NCI-H187 treated with DMSO at 0.1 percent for 48 hours (cell line): ENCODE data around the gene IRX4.

Experiments
- DNase-seq: peaks from one replicate; lab custom pipeline; 2025; lab: John Stamatoyannopoulos, UW

Gene IRX4

GRCh38 chr5:1891391-1891790 is 8.7 kb upstream of the IRX4 start:
- no peak for DNase-seq

DNA sequence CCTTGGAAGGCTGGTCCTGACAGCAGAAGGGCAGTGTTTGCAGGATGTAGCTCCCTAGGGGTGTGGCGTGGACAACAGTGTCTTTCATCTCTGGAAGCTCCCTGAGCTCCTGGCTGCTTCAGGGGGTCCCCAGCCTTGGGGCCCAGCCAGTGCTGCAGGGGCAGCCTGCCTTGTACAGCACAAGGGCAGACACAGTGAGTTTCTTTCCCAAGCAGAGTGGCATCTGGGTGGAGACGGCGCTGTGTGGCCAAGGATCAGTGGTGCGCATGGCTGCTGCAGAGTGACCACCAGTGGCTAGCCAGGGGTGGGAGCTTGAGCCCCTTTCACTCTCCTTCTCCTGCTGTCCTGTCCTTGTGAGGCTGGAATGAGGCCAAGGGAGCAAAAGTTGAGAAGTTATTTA is 7.6 kb upstream of the IRX4 start:
- DNase-seq, result no peak

DNA sequence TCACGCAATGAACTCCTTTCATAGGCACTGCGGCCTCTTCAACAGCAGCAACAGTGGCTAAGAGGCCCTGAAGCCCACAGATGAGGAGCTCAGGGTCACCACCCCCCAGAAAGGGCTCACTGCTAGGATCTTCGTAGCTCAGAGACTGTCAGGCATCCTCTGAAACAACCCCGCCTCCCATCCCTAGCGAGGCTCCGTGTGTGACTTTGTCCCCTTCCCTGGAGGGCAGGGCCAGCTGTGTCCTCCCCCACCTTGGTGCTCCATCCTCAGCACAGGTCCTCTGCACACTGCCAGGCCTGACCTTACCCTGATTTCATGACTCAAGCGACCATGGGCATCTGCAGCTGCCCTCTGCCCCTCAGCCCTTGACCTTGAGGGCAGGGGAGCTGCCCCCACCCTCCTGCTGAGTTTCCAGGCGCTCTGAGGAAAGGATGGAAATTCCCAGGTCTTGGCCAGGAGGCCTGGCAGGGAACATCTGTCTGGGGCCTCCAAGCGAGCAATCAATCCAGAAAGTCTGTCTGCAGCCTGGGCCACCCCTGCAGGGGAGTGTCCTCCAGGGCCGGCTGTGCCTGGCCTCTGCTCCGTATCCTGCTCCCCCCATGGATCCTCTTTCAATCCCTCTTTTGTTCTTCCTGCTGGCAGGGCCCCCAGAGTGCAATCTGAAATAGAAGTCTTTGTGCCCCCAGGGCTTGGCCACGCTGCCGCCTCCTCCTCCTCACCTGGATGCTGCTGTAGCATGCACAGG is 6.8 kb upstream of the IRX4 start:
- no peak for DNase-seq

- no peak for DNase-seq
Measured at GRCh38 chr5:1888541-1889251, 6.0 kb upstream of the IRX4 start.

DNA sequence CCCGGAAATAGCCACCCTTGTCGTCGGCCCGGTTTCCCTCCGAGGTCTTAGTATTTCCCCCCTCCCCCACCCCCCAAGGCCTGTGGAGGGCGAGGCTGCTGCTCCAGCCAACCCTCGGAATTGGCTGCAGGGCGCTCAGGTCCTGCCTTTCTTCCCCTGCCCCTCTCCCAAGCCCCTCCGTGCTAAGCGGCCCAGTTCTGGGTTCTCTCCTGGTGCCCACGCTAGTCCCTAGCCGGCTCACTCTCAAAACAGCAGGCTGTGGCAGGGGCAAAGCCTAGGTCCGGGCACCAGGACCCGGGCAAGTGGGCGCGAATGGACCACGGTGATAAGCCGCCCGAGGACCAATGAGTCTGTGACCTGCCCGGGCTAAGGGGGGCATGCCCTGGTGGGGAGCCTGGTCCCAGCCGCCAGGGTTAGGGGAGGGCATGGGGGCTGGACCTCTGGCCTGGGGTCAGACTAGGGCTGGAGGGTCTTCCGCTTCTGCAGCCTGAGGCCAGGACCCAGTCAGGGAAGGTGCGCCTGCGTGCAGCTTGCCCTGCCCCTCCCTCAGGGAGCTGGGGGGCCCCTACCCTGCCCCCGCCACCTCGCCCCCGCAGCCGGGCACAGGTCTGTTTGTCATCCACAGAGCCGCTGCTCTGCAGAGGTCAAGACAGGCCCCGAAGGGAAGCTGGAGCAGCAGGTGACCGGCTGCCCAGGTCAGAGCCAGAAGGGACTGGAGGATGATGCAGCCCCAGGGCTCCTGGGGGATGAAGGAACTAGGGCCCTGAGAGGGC is 5.0 kb upstream of the IRX4 start:
- no peak for DNase-seq

- no peak for DNase-seq
Measured at GRCh38 chr5:1886846-1887587, 4.3 kb upstream of the IRX4 start.

DNA sequence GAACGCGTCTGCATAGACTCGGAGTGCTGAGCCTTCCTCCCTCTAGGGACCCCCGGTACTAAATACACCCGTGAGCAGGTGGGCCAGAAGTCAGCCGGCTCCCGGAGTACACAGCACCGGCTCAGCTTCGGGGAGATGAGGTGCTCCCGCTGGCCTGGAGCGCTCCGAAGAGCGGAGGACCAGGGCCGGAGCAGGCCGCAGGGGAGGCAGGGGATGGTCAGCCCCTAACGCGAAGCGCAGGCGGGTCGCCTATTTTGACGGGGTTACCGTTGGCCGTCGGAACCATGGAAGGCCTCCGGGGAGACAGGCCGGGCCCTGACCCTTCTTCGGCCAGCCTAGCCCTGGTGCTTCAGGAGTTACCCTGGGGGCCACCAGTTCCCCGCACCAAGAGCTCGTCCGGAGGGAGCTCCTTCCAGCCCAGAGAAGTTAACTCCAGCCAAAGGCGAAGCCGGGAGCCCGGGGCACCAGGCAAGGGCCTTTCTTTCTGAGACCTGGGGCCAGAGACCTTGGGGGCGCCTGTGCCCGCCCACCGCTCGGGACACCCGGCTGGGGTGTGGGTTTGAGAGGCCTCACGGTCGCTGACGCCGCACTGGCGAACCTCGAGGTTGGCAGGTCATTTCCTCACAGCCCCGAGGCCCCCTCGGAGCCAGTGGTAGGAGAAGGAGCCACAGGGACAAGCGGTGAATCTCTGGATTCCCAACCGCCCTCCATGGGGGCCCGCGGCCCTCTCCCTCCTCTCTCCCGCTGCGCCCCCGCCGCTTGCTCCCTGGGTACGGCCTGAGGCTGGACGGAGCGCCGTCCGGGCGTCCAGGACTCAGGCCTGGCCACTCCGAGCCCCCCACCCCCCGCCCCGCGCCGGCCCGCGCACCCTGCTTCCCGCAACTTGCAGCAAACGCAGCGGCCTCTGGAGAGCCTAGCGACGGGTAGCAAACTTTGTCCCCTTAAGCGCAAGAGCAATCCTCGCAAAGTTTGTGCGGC is 3.4 kb upstream of the IRX4 start:
- DNase-seq, result no peak

DNA sequence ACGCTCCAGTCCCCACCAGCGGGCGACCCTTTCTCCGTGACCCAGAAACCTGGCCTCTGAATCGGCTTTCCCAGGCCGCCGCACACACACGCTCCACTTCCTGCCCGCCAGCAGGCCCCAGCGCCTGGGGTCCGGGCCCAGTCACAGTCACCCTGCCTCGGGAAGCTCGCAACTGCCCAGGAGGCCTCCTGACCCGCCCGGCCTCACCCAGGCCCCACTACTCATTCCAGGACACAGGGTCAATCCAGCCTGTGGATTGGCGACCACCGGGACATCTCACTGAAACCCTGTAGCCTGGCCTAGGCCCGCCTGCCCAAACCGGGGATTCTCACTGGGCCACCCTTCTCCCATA is 2.7 kb upstream of the IRX4 start:
- DNase-seq, result no peak

DNA sequence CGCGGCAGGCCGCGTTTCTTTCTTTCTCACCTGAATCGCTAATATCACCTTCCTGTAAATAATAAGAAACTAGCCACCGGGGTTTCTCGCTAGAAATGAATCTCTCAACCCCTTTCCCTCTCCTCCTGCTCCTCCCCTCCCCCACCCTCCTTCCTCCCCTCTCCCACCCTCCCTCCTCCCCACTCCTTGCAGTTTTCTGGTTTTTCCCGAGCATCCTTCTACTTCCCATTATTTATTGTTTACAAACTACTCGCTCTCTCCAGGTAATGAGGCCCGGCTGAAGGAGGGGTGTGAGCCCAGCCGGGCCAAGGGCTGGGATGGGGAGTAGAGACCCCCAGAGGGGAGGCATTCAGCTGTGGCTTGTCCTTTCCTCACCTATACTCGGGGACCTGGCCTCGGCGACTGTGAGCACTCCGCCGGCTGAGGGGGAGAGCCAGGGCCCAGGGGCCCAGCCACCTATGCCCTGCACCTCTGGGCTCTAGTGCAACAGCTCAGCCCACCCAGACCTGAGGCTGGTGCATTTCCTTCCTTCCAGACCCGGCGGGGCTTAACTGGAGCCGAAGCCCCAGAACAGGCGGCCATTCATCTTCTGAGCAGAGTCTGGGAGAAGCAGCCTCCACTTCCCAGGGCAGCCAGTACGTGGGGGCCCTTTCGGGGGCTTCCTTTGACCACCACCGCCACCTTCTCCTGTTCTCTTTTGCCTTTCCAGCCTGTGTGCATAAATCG is 2.1 kb upstream of the IRX4 start:
- DNase-seq, result no peak

DNA sequence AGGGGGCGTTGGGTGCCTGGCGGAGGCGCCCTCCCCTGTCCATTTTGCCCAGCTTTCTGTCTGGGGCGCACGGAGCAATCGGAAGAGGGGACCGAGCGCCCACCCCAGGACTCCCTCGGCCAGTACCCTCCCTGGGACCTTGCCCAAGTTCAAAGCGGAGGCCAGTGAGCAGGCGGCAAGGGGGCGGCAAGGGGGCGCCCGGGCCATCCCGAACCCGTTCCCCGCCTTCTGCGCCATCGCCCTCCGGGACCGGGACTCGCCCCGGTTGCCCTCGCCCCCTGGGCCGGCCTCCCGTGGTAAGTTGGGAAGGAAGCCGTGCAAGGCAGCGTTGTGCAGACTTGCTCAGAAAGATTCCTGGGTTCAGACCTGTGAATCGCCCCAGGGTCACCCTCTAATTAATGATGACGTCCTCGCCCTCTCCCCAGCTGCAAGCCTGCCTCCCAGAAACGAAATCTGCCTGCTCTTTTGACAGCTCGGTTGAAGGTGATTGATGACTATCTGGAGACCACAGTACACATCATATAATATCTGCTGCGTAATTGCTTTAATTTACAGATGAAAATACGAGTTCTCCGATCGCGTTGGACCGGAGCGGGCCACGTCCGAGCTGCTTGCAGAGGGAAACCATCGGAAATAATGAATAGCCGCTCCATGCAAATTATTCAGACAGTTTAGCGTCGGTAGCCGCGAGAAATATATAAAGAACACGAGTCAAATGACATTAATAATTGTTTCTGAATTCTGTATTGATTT is 1.4 kb upstream of the IRX4 start:
- DNase-seq, result no peak

- no peak for DNase-seq
Measured at GRCh38 chr5:1883120-1883924, 597 bp upstream of the IRX4 start.

- DNase-seq, result no peak
Measured at GRCh38 chr5:1881731-1882336, 891 bp downstream of the IRX4 start.

DNA sequence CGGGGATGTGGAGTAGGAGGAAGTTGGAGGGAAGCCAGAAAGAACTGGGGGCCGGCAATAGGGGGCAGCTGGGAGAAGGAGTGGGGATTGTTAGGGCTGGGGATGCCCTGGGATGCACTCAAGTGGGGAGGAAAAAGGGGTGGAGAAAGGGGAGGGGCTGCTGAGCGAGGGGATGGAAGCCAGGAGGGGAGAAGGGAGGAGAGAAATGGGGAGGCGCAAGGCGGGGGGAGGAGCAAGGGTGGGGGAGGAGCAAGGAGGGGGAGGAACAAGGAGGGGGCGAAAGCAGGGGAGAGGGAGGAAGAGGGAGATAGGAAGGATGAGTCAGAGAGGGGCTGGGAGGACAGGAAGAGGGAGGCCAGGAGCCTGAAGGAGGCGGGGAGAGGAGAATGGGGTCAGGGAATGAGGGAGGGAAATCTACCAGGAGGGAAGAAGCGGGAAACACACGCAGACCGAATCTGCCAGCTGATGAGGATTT is 1.6 kb downstream of the IRX4 start:
- no peak for DNase-seq

- no peak for DNase-seq
Measured at GRCh38 chr5:1880377-1881025, 2.2 kb downstream of the IRX4 start.

DNA sequence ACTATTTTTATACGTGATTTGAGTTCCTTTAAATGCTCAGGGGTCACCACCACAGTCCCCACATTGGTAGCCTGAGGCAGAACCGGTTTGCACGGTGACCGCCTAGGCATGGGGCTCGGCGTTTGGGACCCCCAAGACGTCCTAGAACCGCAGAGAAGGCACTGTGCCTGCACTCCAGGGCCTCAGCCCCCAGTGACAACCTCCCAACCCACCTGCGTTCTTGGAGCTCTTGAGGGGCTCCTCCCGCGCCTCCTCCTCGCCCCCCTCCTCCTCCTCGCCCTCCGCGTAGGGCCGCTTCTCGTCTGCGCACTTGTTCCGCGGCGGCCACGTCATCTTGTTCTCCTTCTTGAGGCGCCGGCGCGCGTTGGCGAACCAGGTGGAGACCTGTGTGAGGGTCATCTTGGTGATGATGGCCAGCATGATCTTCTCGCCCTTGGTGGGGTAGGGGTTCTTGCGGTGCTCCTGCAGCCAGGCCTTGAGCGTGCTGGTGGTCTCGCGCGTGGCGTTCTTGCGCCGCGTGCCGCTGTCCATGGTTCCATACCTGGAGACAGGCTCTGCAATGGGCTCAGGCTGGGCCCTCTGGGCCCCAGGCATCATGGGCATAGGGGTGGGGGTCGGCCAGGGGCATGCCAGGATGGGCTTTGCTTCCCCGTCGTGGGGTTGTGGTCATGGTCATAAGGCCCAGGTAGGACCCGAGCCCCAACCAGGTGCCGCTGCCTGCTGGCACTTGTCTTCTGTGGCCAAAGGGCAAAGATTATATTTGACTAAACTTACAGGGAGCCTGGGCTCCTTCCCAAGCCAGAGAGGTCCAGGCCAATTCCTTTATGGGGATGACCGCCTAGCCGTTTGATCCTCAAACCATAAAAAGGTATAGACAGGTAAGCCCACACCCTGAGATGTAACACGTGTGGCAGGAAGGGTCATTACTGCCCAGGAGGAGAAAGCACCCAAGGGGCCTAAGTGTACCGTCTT is 3.1 kb downstream of the IRX4 start:
- no peak for DNase-seq

DNA sequence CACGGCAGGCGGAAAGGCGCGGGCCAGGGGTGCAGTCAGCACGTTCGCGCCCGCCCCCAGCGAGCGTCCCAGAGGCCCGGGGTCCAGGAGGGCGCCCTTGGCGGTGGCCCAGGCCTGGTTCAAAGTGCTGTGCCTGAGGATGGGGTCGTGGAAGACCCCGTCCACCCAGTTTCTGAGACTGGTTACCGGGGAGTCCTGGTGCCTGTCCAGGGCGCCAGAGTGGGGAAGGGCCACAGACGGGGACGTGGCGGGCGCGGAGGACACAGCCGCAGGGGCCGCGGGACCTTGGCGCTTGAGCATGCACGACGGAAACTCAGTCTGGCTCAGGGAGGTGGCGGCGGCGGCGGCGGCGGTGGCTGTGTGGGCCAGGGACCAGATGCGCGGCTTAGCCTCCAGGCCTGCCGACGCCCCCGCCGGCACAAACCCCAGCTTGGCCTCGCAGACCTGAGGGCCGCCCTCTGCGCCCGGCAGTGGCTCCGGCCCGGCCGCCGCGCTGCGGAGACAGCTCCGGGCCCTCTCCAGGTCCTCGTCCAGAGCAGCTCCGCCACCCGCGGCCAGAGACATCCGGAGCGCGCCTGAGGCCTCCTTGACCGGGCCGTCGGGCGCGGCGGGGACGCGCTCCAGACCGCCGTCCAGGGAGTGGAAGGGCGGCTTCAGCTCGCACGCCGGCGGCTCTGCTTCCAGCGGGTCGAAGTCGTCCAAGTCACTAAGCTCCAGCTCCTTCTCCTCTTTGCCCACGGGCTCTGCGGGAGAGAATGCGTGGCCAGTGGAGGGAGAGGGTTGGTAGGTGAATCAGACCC is 4.5 kb downstream of the IRX4 start:
- no peak for DNase-seq
